ENCODE data around the gene PKD1L1. TPM values are rescaled to one million over a fixed set of nuclear protein-coding genes. Genes with fewer than 3 reads are reported as not detected.
A peak's percentile ranks its signal among the peaks of the same experiment; 100 is the strongest.

The PKD1L1 gene
- total RNA-seq, 4 donors from 2014 or later, result 0.12 to 1.3 (median 0.45) TPM

GRCh38 chr7:47811632-47812380 lies 136.5 kb downstream of the PKD1L1 start:
- Histone ChIP-seq H3K4me1 (peaks cover 0 to 8% (median 0%) of the 10 kb centered on the region in 3 donors), H3K36me3 (no peaks in the 10 kb centered on the region), H3K27me3 (no peaks in the 10 kb centered on the region), H3K9me3 (no peaks in the 10 kb centered on the region), H3K27ac (no peak overlapping the region), H3K4me3 (no peak overlapping the region)
- TF ChIP-seq POLR2A (IDR thresholded peaks at IDR 0.05) (no peak), CTCF (IDR thresholded peaks at IDR 0.05) (no peak), EP300 (IDR thresholded peaks at IDR 0.05) (no peak), POLR2AphosphoS5 (IDR thresholded peaks at IDR 0.05) (no peak)
- WGBS, 2 donors (ENCODE audit: low coverage in 1 of 2), result 77 to 90% methylated on average over 3 to 5 of the region's 10 CpGs
- ATAC-seq, result no peak

DNA sequence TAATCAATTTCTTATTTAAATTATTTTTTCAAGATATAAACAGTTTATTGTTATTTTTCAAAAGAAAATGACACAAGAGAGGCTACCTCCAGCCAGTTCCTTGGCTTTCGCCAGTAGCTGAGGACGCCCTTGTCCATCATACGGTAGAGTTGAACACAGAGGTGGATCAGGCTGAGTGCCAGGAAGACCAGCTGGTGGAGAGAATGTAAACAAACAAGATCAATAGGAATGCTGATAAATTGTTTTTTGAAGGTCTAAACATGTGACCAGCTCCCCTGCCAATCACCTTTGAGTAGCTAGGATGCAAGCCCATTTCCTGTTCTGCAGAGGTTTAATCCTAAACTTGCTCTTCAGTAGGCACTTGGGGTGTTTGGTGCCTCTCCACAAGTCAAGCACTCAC lies 138.9 kb downstream of the PKD1L1 start:
- no peaks in the 10 kb centered on the region for H3K27me3 ChIP-seq
- TF ChIP-seq POLR2AphosphoS5 (IDR thresholded peaks at IDR 0.05) (no peak), EP300 (IDR thresholded peaks at IDR 0.05) (no peak), POLR2A (IDR thresholded peaks at IDR 0.05) (no peak), CTCF (IDR thresholded peaks at IDR 0.05) (no peak)
- peaks cover 0 to 28% (median 0%) of the 10 kb centered on the region in 3 donors for H3K4me1 ChIP-seq
- ATAC-seq, result no peak
- no peaks in the 10 kb centered on the region for H3K36me3 ChIP-seq
- no peak overlapping the region for H3K27ac ChIP-seq
- H3K4me3 ChIP-seq, result no peak overlapping the region
- WGBS, 2 donors (ENCODE audit: low coverage in 1 of 2), result 93 to 100% methylated on average over 3 of the region's 3 CpGs
- no peaks in the 10 kb centered on the region for H3K9me3 ChIP-seq

DNA sequence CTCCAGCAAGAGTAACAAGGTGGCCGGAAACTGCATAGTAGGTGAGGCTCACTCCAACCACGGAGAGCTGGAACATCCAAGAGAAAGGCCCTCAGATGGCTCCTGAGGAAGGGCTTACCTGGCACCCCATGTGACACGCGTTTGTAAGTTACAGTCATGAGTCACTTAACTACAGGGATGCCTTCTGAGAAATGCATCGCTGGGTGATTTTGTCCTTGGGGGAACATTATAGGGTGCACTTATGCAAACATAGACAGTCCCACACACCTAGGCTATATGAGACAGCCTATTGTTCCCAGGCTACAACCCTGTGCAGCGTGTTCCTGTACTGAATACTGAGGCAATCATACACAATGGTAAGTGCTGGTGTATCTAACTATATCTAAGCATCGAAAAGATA lies 139.9 kb downstream of the PKD1L1 start:
- H3K4me3 ChIP-seq, result no peak overlapping the region
- no peak for TF ChIP-seq EP300 (IDR thresholded peaks at IDR 0.05)
- no peak for TF ChIP-seq POLR2AphosphoS5 (IDR thresholded peaks at IDR 0.05)
- TF ChIP-seq CTCF (IDR thresholded peaks at IDR 0.05), result no peak
- TF ChIP-seq POLR2A (IDR thresholded peaks at IDR 0.05), result no peak
- no peaks in the 10 kb centered on the region for H3K27me3 ChIP-seq
- H3K9me3 ChIP-seq, result no peaks in the 10 kb centered on the region
- H3K27ac ChIP-seq, result no peak overlapping the region
- 87 to 96% methylated on average over 2 to 4 of the region's 7 CpGs for WGBS, 2 donors (ENCODE audit: low coverage in 1 of 2)
- no peak for ATAC-seq
- H3K4me1 ChIP-seq, result peaks cover 0 to 28% (median 0%) of the 10 kb centered on the region in 3 donors
- H3K36me3 ChIP-seq, result no peaks in the 10 kb centered on the region

DNA sequence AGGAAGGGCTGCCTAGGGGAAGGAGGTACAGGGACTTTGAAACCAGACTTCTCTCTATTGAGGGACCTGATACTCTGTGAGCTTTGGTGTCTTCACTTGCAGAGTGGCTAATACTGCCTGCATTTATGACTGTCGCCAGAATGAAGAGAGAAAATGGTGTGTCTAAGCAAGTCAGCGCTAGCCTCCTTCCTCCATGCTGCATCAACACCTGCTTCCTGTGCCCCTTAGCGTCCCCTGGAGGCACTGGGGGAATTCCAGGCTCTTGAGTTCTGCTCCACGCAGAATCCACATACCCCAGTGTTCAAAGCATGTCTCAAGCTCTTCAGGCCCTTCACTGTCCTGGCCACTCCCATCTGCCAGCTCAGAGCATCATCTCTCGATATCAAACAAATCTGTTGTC lies 140.5 kb downstream of the PKD1L1 start:
- no peak for ATAC-seq
- Histone ChIP-seq H3K9me3 (no peaks in the 10 kb centered on the region), H3K27ac (peak overlapping the region in 1 of 4 donors; percentile 58), H3K4me1 (peaks cover 0 to 28% (median 0%) of the 10 kb centered on the region in 3 donors), H3K4me3 (peak overlapping the region in 1 of 2 donors; percentile 13), H3K36me3 (no peaks in the 10 kb centered on the region), H3K27me3 (no peaks in the 10 kb centered on the region)
- TF ChIP-seq POLR2AphosphoS5 (IDR thresholded peaks at IDR 0.05), result no peak
- WGBS, 2 donors (ENCODE audit: low coverage in 1 of 2), result 94 to 100% methylated on average over 3 of the region's 5 CpGs

GRCh38 chr7:47807126-47807525 lies 141.1 kb downstream of the PKD1L1 start:
- Histone ChIP-seq H3K27ac (peak overlapping the region in 3 of 4 donors; percentile 33 to 58 (median 42)), H3K4me3 (peak overlapping the region in 1 of 2 donors; percentile 13), H3K9me3 (no peaks in the 10 kb centered on the region), H3K36me3 (no peaks in the 10 kb centered on the region), H3K27me3 (no peaks in the 10 kb centered on the region), H3K4me1 (peaks cover 0 to 28% (median 0%) of the 10 kb centered on the region in 3 donors)
- whole genome bisulfite sequencing, 2 donors (ENCODE audit: low coverage in 1 of 2), result 51 to 60% methylated on average over 1 to 2 of the region's 3 CpGs
- no peak for ATAC-seq
- TF ChIP-seq CTCF (IDR thresholded peaks at IDR 0.05), result no peak
- TF ChIP-seq POLR2AphosphoS5 (IDR thresholded peaks at IDR 0.05), result no peak
- TF ChIP-seq POLR2A (IDR thresholded peaks at IDR 0.05), result no peak
- TF ChIP-seq EP300 (IDR thresholded peaks at IDR 0.05), result no peak

Data from gastroesophageal sphincter (tissue), 4 donors.